ENCODE measurements around the gene MCM5. TPM values are rescaled to one million over a fixed set of nuclear protein-coding genes. Genes with fewer than 3 reads are reported as not detected.

The MCM5 gene
- total RNA-seq, 1 experiment from 2014 or later: 274 TPM

DNA sequence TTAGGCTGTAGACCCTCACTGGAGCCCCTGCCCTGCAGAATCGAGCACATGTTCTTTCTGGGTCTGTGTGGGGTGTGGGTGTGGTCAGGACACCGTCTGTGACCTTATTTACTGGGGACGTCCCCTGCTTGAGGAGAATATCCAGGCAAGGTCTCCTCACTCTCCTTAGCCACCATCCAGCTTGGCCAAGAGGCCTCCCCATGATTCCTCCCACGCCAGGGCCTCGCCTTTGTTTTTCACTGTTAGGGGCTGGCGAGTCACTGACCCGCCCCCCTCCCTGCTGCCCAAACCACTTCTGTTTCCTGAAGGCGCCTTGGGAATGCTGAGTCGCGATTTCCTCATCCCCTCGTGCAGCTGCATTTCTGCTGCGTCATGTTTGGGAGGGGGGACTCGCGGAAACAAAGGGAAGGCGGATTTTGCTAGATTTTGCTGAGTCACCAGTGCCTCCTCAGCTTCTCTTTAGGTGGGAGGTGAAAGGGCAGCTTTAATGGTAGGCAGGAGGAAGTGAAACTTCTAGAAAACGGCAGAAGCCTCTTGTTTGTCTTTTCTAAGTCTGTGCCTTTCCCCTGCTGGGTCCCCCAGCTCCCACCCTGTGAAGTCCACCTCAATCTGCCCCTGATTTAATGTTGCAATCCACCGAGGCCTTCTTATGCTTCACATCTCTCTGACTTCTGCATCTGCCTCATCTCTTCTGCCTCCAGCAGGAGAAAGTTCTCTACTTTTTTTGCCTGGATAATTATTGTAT is 23.0 kb upstream of the MCM5 start:
- Histone ChIP-seq H3K14ac (ENCODE audit: insufficient read depth, low read length) (peak overlapping the region; percentile 74; the same call in 1 of the 2 replicates), H2BK5ac (ENCODE audit: insufficient read length, low read length) (no peak overlapping the region), H3K56ac (ENCODE audit: insufficient read length, low read depth, low read length) (no peak overlapping the region), H3K27me3 (ENCODE audit: insufficient read depth, low read length) (no peaks in the 10 kb centered on the region), H3K79me1 (ENCODE audit: insufficient read depth, low read depth, low read length, poor library complexity, severe bottlenecking) (no peaks in the 10 kb centered on the region), H3K9ac (ENCODE audit: extremely low read depth, insufficient read length, low read length) (peak overlapping the region; percentile 32), H3K18ac (ENCODE audit: insufficient read length, low read depth, low read length) (peak overlapping the region; percentile 92), H4K20me1 (ENCODE audit: control insufficient read depth, insufficient read depth, insufficient read length) (no peaks in the 10 kb centered on the region), H3T11ph (ENCODE audit: low read length) (no peak overlapping the region), H3K4me2 (ENCODE audit: insufficient read depth, insufficient read length, low read length) (no peak overlapping the region), H3K4ac (ENCODE audit: low read depth, low read length) (no peak overlapping the region; the same call in 1 of the 2 replicates), H3K9me3 (ENCODE audit: control insufficient read depth, low read depth, low read length) (no peaks in the 10 kb centered on the region), H4K91ac (ENCODE audit: insufficient read length, low read depth, low read length) (no peak overlapping the region), H4K8ac (replicated peaks; ENCODE audit: insufficient read length, low read depth, low read length) (no peak overlapping the region), H3K4me1 (ENCODE audit: insufficient read depth, low read length) (peaks cover 9% of the 10 kb centered on the region; the same call in 1 of the 2 replicates), H2AFZ (ENCODE audit: low read length) (no peak overlapping the region), H2AK5ac (ENCODE audit: insufficient read length, low read length) (no peak overlapping the region), H2BK15ac (ENCODE audit: low read depth, low read length) (no peak overlapping the region), H2BK12ac (ENCODE audit: insufficient read length, low read depth, low read length) (peak overlapping the region; percentile 59), H3K79me2 (ENCODE audit: insufficient read depth, low read length) (no peaks in the 10 kb centered on the region), H3K23me2 (ENCODE audit: insufficient read length, low read depth, low read length, poor library complexity, severe bottlenecking) (peaks cover 7% of the 10 kb centered on the region), H2BK20ac (ENCODE audit: low read depth, low read length, poor library complexity, severe bottlenecking) (no peak overlapping the region), H3K27ac (ENCODE audit: insufficient read length, low read depth, low read length) (peak overlapping the region; percentile 96), H3K23ac (ENCODE audit: insufficient read length, low read depth, low read length) (no peak overlapping the region), H4K5ac (ENCODE audit: insufficient read length, low read depth, low read length) (no peak overlapping the region), H2BK120ac (ENCODE audit: low read depth, low read length, poor library complexity, severe bottlenecking) (no peak overlapping the region)
- H3K36me3 Mint-ChIP-seq (ENCODE audit: insufficient read depth in 1 of 3, low read depth in 3 of 3): no peaks in the 10 kb centered on the region
- WGBS (ENCODE audit: extremely low coverage, insufficient read length, low lambda C conversion rate): no CpG with 5 or more reads among the region's 17 CpGs
- TF ChIP-seq, protein P1, sequence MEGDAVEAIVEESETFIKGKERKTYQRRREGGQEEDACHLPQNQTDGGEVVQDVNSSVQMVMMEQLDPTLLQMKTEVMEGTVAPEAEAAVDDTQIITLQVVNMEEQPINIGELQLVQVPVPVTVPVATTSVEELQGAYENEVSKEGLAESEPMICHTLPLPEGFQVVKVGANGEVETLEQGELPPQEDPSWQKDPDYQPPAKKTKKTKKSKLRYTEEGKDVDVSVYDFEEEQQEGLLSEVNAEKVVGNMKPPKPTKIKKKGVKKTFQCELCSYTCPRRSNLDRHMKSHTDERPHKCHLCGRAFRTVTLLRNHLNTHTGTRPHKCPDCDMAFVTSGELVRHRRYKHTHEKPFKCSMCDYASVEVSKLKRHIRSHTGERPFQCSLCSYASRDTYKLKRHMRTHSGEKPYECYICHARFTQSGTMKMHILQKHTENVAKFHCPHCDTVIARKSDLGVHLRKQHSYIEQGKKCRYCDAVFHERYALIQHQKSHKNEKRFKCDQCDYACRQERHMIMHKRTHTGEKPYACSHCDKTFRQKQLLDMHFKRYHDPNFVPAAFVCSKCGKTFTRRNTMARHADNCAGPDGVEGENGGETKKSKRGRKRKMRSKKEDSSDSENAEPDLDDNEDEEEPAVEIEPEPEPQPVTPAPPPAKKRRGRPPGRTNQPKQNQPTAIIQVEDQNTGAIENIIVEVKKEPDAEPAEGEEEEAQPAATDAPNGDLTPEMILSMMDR (conservative IDR thresholded peaks at IDR 0.05): no peak
- H3K9me3 Mint-ChIP-seq: no peaks in the 10 kb centered on the region; a peak in 1 of 5 replicates
- peaks cover 3% of the 10 kb centered on the region for H3K27me3 Mint-ChIP-seq (ENCODE audit: low read depth)
- H3K4me3 Mint-ChIP-seq: peak overlapping the region in 1 of 2 experiments; percentile 19; a peak in 2 of 5 replicates
- peak; percentile 98 for DNase-seq
- H3K4me1 Mint-ChIP-seq: peaks cover 58 to 69% of the 10 kb centered on the region in 2 experiments
- H3K27ac Mint-ChIP-seq: peak overlapping the region; percentile 94 to 99 (median 96)
